RWPE2 (cell line): ENCODE data around the gene TAS2R9.
"Not testable (repeated sequence)": the region's sequence is repeated elsewhere in the genome, so short reads cannot be mapped to it uniquely, and the experiment has no call there.

Source experiments
- ATAC-seq: fragments of 200-7000 bp; cut with Tn5 transposase; 3 replicates; pipeline ENCODE4 v1.9.1; 2021; ENCODE audit warnings: low read depth
- DNase-seq: peaks from one replicate; pipeline ENCODE4 v3.0.0-alpha.2; 2020; ENCODE audit warnings: low spot score
- H3K27ac ChIP-seq: fragments of 450-650 bp; 2 replicates; pipeline ENCODE4 v1.5.1; 2017; ENCODE audit warnings: mild to moderate bottlenecking; ENCODE audit not compliant: poor library complexity, severe bottlenecking
- H3K27me3 ChIP-seq: fragments of 250-450 bp; sonication (Bioruptor Pico); 2 replicates; pipeline ENCODE4 v1.5.1; 2021; ENCODE audit warnings: mild to moderate bottlenecking, moderate library complexity; ENCODE audit not compliant: insufficient read depth, poor library complexity, severe bottlenecking
- H3K36me3 ChIP-seq: fragments of 250-450 bp; sonication (Bioruptor Pico); 2 replicates; pipeline ENCODE4 v1.5.1; 2020; ENCODE audit warnings: low read depth, mild to moderate bottlenecking, moderate library complexity
- H3K4me1 ChIP-seq: fragments of 250-450 bp; sonication (Bioruptor Pico); 2 replicates; pipeline ENCODE4 v1.5.1; 2021; ENCODE audit warnings: mild to moderate bottlenecking, moderate library complexity; ENCODE audit not compliant: insufficient read depth, poor library complexity, severe bottlenecking
- H3K4me3 ChIP-seq: fragments of 250-450 bp; sonication (Bioruptor Pico); 2 replicates; pipeline ENCODE4 v1.5.1; 2021; ENCODE audit warnings: mild to moderate bottlenecking, moderate library complexity; ENCODE audit not compliant: severe bottlenecking
- H3K9me3 ChIP-seq: fragments of 250-450 bp; sonication (Bioruptor Pico); 2 replicates; pipeline ENCODE4 v1.5.1; 2021; ENCODE audit warnings: mild to moderate bottlenecking, moderate library complexity; ENCODE audit not compliant: severe bottlenecking
- CTCF ChIP-seq: fragments of 450-650 bp; IDR thresholded peaks from one replicate; pipeline ENCODE4 v1.5.1; 2017; ENCODE audit warnings: mild to moderate bottlenecking, moderate library complexity; ENCODE audit not compliant: poor library complexity, severe bottlenecking

TAS2R9 gene

GRCh38 chr12:10794222-10794621, 15.7 kb downstream of the TAS2R9 start:
- Histone ChIP-seq H3K4me1 (no peaks in the 10 kb centered on the region), H3K27me3 (no peaks in the 10 kb centered on the region), H3K27ac (no peak overlapping the region), H3K9me3 (no peaks in the 10 kb centered on the region), H3K36me3 (no peaks in the 10 kb centered on the region), H3K4me3 (no peak overlapping the region)
- ATAC-seq (no peak), DNase-seq (no peak)
- TF ChIP-seq CTCF: no peak

- not testable (repeated sequence) for DNase-seq, H3K4me1 ChIP-seq, H3K27me3 ChIP-seq, H3K36me3 ChIP-seq, H3K27ac ChIP-seq, ATAC-seq, H3K4me3 ChIP-seq, H3K9me3 ChIP-seq
Observed at GRCh38 chr12:10791769-10792168, 18.2 kb downstream of the TAS2R9 start.

GRCh38 chr12:10783252-10783651, 26.7 kb downstream of the TAS2R9 start:
- TF ChIP-seq CTCF: no peak
- no peaks in the 10 kb centered on the region for H3K9me3 ChIP-seq
- no peak for DNase-seq

GRCh38 chr12:10779103-10779502, 30.9 kb downstream of the TAS2R9 start:
- no peak overlapping the region for H3K4me3 ChIP-seq
- H3K36me3 ChIP-seq: no peaks in the 10 kb centered on the region
- no peak overlapping the region for H3K27ac ChIP-seq
- no peak for TF ChIP-seq CTCF
- no peak for DNase-seq
- H3K4me1 ChIP-seq: no peaks in the 10 kb centered on the region
- peaks cover 3% of the 10 kb centered on the region for H3K27me3 ChIP-seq
- H3K9me3 ChIP-seq: no peaks in the 10 kb centered on the region
- ATAC-seq: no peak

More at GRCh38 chr12:10783252-10783651, 26.7 kb downstream of the TAS2R9 start:
- ATAC-seq: no peak
- Histone ChIP-seq H3K36me3 (no peaks in the 10 kb centered on the region), H3K4me1 (no peaks in the 10 kb centered on the region), H3K27ac (no peak overlapping the region), H3K27me3 (no peaks in the 10 kb centered on the region), H3K4me3 (no peak overlapping the region)

GRCh38 chr12:10771132-10771733, 38.7 kb downstream of the TAS2R9 start:
- TF ChIP-seq CTCF: peak; percentile 62
- Histone ChIP-seq H3K4me3 (no peak overlapping the region), H3K27me3 (peaks cover 8% of the 10 kb centered on the region), H3K9me3 (no peaks in the 10 kb centered on the region), H3K27ac (no peak overlapping the region), H3K4me1 (no peaks in the 10 kb centered on the region), H3K36me3 (no peaks in the 10 kb centered on the region)
- no peak for DNase-seq
- ATAC-seq: no peak
